GM19324 (cell line): Measurements from ENCODE around the gene HBA2.
"Not testable (repeated sequence)": the region's sequence is repeated elsewhere in the genome, so short reads cannot be mapped to it uniquely, and the experiment has no call there.

Experiments used
- ATAC-seq: cut with Tn5 transposase; IDR thresholded peaks from one replicate; pipeline ENCODE4 v1.9.1; 2021; ENCODE audit warnings: mild to moderate bottlenecking, moderate library complexity; ENCODE audit not compliant: unreplicated experiment, low FRiP score

The HBA2 gene

GRCh38 chr16:172374-172941, at the start of gene HBA2:
Gene HBA2 (plus strand): TSS chr16:172876. CDS start chr16:172913, 37 bp downstream.
- not testable (repeated sequence) for ATAC-seq

- ATAC-seq, result not testable (repeated sequence)
Measured at GRCh38 chr16:123558-124350, 48.9 kb upstream of the HBA2 start.

DNA sequence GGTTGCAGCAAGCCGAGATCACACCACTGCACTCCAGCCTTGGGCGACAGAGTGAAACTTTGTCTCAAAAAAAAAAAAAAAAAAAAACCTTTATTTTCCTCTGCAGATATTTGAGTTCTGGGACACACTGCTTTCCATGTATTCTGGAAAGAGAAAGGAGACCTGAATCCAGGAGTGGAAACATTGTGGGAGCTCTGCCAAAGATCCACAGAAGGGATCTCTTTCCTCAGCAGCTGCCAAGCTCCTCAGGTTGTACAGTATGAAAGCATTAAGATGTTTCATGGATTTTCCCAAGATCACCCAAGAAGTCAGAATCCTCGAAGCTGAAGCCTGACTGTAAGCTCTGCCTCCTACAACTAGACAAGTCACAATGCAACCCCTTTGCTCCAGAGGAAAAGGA, 47.7 kb upstream of the HBA2 start:
- no peak for ATAC-seq

- ATAC-seq, result no peak
Measured at GRCh38 chr16:129075-129474, 43.6 kb upstream of the HBA2 start.

- ATAC-seq, result no peak
Measured at GRCh38 chr16:130533-131173, 42.0 kb upstream of the HBA2 start.

DNA sequence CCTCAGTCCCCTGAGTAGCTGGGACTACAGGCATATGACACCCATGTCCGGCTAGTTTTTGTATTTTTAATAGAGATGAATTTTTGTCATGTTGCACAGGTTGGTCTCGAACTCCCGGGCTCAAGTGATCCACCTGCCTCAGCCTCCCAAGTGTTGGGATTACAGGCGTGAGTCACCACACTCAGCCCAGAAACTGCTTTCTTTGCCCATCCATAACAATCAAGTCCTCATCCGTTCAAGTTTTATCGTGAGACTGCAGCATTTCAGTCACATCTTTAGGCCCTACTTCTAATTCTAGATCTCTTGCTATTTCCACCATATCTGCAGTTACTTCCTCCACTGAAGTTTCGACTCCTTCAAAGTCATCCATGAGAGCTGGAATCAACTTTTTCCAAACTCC, 40.6 kb upstream of the HBA2 start:
- no peak for ATAC-seq

DNA sequence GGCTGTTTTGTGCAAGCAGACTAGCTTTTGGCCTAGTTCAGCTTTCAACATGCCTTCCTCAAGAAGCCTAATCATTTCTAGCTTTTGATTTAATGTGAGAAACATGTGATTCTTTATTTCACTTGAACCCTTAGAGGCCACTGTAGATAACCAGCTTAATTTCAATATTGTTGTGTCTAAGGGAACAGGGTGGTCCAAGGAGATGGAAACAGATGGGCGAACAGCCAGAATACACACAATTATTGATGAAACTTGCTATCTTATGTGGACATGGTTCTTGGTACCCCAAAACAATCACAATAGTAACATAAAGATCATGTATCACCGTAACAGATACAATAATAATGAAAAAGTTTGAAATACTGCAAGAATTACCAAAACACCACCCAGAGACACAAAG, 39.0 kb upstream of the HBA2 start:
- ATAC-seq, result no peak

DNA sequence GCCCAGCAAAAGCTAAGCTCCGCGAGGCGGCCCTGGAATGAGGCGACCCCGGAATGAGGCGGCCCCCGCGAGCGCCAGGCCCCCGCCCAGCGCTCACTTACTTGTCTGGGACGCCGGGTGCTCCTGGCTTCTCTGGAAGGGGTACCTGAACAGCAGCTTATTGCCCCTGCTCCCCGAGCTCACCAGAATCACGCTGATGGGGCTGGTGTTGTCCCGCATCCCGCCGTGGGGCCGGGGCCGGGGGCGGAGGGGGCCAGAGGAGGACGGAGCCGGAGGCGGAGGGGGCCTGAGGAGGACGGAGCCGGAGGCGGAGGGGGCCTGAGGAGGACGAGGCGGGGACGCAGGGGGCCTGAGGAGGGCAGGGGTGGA, 34.6 kb upstream of the HBA2 start:
- ATAC-seq, result no peak

DNA sequence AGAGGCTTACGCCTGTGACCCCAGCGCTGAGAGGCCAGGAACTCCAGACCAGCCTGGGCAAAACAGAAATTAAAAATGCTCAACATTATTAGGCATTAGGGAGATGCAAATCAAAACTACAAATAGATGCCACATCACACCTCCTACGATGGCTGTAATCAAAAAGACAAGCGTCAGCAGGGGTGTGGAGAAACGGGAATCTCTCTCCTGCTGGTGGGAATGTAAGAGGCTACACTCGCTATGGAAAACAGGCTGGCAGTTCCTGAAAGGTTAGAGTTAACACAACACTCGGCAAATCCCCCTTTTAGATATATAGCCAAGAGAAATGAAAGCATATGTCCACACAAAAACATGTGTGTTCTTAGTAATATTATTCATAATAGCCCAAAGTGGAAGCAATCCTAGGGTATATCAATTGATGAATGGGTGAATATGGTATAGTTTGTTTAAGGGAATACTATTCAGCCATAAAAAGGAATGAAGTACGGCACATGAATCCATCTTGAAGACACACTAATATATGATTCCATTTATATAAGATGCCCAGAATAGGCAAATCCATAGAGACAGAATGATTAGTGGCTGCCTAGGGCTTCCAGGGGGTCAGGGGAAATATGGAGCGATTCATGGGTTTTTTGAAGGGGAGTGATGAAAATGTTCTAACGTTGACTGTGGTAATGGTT, 32.4 kb upstream of the HBA2 start:
- ATAC-seq, result no peak

DNA sequence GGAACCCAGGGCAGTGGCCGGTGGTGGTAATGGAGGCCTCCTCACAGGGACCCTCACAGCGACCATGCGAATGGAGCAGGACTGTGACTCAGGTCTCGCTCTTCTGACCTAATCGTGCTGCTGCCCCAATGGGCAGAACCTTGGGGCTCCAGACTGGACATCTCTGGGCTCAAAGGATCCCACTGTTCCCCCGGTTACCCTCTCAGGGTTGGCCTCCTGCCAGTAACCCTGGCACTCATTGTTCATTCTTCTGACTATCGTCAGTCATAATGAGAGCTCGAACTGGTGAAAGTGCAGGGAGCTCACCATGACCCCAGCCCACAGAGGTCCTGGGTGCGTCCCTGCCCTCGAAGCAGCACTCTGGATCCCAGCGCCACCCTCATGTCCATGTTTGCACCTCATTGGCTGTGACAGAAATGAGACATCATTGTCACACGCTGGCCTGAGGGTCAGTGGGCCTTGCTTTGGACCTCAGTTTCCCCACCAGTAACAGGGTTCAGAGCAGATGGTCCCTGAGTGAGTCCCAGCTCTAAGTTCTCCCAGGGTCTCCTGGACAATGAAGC, 30.2 kb upstream of the HBA2 start:
- no peak for ATAC-seq

DNA sequence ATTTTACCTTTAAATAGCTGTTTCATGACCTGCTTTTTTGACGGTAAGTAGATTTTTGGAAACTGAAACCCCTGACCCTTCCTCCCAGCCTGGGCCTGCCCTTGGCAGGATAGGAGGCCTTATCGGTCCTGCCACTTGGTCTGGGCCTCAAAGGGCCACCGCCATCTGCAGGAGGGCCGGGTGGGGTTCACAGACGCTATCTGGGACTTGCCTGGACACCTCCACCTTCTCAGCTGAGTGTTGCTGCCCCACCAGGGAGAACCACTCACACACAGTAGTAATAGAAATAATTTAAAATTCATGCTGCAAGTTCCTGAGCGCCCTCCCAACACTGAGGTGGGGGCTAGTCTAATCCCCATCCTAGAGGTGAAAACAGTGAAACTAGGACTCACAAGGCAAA, 29.6 kb upstream of the HBA2 start:
- no peak for ATAC-seq

DNA sequence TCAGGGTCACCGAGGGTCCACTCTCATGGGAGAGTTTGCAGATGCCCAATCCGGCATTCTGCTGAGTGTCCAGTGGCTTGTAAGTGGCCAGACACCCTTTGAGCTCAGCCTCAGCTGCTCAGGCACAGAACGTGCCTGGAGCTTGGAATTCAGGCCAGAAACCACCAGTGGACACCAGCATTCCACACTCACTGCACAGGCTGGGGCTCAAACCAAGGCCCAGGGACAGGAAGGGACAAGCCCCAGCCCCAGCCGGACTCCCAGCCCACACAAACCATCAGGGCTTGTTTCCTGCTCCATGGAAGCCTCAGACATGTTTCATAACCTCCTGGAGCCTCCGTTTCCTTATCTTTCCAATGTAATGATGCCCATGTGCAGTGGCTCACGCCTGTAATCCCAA, 29.2 kb upstream of the HBA2 start:
- no peak for ATAC-seq

GRCh38 chr16:144797-145252, 27.9 kb upstream of the HBA2 start:
- no peak for ATAC-seq

- no peak for ATAC-seq
Measured at GRCh38 chr16:146646-147045, 26.0 kb upstream of the HBA2 start.

GRCh38 chr16:149024-149660, 23.5 kb upstream of the HBA2 start:
- no peak for ATAC-seq

DNA sequence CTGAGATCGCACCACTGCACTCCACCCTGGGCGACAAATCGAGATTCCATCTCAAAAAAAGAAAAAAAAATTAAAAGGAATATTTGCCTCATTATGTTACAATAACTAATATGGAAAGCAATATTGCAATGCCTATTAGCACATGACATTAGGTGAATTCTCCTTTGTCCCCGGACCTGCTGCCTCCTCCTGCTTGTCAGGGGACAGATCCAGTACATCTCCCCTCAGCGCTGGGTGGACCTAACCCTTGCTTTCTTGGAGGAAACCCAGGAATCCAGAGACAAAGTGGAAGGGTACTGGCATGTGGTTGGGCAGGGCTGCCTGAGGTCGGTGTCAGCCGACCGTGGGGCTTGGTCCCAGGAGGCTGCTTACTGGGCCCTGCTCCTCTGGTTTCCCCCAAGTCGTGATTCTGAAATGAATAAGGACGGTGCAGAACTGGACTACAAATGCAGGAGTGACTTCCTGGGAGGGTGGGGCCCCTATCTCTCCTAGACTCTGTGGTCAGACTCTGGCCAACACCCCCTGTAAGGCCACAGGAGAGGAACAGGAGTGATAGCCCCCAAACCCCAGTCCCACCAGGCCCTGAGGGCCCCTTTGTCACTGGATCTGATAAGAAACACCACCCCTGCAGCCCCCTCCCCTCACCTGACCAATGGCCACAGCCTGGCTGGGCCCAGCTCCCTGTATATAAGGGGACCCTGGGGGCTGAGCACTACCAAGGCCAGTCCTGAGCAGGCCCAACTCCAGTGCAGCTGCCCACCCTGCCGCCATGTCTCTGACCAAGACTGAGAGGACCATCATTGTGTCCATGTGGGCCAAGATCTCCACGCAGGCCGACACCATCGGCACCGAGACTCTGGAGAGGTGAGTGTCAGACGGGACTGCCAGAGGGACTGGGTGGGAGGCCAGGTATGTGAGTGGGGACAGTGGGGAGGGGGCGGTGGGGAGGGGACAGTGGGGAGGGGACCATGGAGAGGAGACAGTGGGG, 20.2 kb upstream of the HBA2 start, which contains the start of gene HBZ:
TSS of gene HBZ (plus strand) at position 504 of the 988 bp plus-strand sequence. CDS start at position 770, 266 bp downstream.
- ATAC-seq, result no peak

- ATAC-seq, result not testable (repeated sequence)
Measured at GRCh38 chr16:153129-153521, 19.6 kb upstream of the HBA2 start.

DNA sequence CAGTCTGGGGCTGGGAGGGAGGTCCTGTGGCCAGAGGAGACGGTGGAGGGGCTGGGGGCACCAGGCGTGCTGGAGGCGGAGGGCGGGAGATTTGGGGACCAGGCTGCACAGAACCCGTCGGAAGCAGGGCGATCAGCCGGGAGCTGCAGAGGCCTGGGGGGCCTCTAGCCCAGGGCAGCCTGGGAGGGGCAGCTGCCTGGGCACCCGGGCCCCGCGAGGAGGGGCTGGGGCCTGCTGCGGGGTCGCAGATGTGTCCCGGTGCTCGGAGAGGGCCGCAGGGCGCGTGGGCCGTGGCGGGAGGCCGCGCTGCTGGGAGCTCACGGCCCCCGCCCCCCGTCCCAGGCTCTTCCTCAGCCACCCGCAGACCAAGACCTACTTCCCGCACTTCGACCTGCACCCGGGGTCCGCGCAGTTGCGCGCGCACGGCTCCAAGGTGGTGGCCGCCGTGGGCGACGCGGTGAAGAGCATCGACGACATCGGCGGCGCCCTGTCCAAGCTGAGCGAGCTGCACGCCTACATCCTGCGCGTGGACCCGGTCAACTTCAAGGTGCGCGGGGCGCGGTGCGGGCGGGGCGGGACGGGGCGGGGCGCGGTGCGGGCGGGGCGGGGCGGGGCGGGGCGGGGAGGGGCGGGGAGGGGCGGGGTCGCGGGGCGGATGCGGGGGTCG, 19.0 kb upstream of the HBA2 start:
- ATAC-seq, result not testable (repeated sequence)
